ENCODE data around the gene ADCY9. TPM values are rescaled to one million over a fixed set of nuclear protein-coding genes. Genes with fewer than 3 reads are reported as not detected.
"Not testable (repeated sequence)": the region's sequence is repeated elsewhere in the genome, so short reads cannot be mapped to it uniquely, and the experiment has no call there.

ADCY9 gene
- total RNA-seq, 1 experiment from 2014 or later = 11.5 TPM

- DNase-seq (ENCODE audit: low spot score) (no peak), ATAC-seq (no peak)
- Mint-ChIP-seq H3K9me3 (no peaks in the 10 kb centered on the region), H3K27me3 (ENCODE audit: low read depth) (no peaks in the 10 kb centered on the region), H3K4me1 (no peaks in the 10 kb centered on the region), H3K4me3 (no peak overlapping the region), H3K27ac (no peak overlapping the region), H3K36me3 (no peaks in the 10 kb centered on the region)
- CTCF ChIA-PET = interaction anchor here (0.6 to 1.6 kb wide), 2 partner anchors 63 to 212 kb away, joined by 3 to 5 read pairs; no protein-coding TSS in a partner anchor
- TF ChIP-seq HMGA2 (CRISPR knock-in tag; IDR thresholded peaks at IDR 0.05) = no peak
- TF ChIP-seq, protein P1, sequence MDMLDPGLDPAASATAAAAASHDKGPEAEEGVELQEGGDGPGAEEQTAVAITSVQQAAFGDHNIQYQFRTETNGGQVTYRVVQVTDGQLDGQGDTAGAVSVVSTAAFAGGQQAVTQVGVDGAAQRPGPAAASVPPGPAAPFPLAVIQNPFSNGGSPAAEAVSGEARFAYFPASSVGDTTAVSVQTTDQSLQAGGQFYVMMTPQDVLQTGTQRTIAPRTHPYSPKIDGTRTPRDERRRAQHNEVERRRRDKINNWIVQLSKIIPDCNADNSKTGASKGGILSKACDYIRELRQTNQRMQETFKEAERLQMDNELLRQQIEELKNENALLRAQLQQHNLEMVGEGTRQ (CRISPR knock-in tag; IDR thresholded peaks at IDR 0.05) = no peak
- no peak for TF ChIP-seq TEAD1 (CRISPR knock-in tag; IDR thresholded peaks at IDR 0.05)
- TF ChIP-seq, protein P2, sequence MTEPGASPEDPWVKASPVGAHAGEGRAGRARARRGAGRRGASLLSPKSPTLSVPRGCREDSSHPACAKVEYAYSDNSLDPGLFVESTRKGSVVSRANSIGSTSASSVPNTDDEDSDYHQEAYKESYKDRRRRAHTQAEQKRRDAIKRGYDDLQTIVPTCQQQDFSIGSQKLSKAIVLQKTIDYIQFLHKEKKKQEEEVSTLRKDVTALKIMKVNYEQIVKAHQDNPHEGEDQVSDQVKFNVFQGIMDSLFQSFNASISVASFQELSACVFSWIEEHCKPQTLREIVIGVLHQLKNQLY (CRISPR knock-in tag; IDR thresholded peaks at IDR 0.05) = no peak
- no peak for TF ChIP-seq ZNF425 (CRISPR knock-in tag; conservative IDR thresholded peaks at IDR 0.05)
- POLR2A ChIA-PET = no interaction called here
Measured at GRCh38 chr16:4046221-4046620, 70.0 kb downstream of the ADCY9 start.

- H3K27me3 Mint-ChIP-seq (ENCODE audit: low read depth); H3K9me3 Mint-ChIP-seq; H3K4me1 Mint-ChIP-seq; H3K4me3 Mint-ChIP-seq; H3K36me3 Mint-ChIP-seq; DNase-seq (ENCODE audit: low spot score); ATAC-seq; H3K27ac Mint-ChIP-seq; POLR2A ChIA-PET: not testable (repeated sequence)
- CTCF ChIA-PET = interaction anchor here (0.6 to 1.6 kb wide), 5 partner anchors 59 to 313 kb away, joined by 3 to 5 read pairs (median 3); no protein-coding TSS in a partner anchor
Measured at GRCh38 chr16:4045561-4045960, 70.7 kb downstream of the ADCY9 start.

DNA sequence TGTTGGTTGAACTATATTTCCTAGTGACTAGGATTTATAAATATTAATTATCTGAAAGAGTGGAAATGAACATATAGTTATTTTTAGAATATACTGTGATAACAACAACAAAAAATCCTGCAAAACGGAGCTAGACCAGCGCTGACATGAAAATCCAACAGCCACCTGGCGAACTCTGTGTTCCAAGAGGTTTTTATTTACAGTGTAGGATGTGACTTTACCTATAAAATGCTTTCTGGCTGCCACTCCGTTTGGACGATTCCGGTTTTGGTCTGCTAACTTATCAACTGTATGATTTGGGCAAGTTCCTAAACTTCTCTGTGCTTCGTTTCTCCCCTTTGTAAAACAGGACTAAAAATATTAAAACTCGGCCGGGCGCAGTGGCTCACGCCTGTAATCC is 73.7 kb downstream of the ADCY9 start:
- TF ChIP-seq CREB1 (CRISPR knock-in tag; IDR thresholded peaks at IDR 0.05) (no peak), OVOL2 (CRISPR knock-in tag; IDR thresholded peaks at IDR 0.05; ENCODE audit: borderline replicate concordance) (no peak), GABPB1 (CRISPR knock-in tag; IDR thresholded peaks at IDR 0.05) (no peak), ZNF671 (CRISPR knock-in tag; IDR thresholded peaks at IDR 0.05) (no peak), ZNF317 (CRISPR knock-in tag; IDR thresholded peaks at IDR 0.05; ENCODE audit: borderline replicate concordance, low read depth) (no peak)
- TF ChIP-seq, protein P3, sequence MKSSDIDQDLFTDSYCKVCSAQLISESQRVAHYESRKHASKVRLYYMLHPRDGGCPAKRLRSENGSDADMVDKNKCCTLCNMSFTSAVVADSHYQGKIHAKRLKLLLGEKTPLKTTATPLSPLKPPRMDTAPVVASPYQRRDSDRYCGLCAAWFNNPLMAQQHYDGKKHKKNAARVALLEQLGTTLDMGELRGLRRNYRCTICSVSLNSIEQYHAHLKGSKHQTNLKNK (CRISPR knock-in tag; IDR thresholded peaks at IDR 0.05) = no peak
- no peaks in the 10 kb centered on the region for H3K27me3 Mint-ChIP-seq (ENCODE audit: low read depth)
- ChIA-PET POLR2A (no interaction called here), CTCF (interaction anchor here (1.4 kb wide), 1 partner anchor 60 kb away, joined by 4 read pairs; no protein-coding TSS in a partner anchor)
- no peak overlapping the region for H3K27ac Mint-ChIP-seq
- no peak for DNase-seq (ENCODE audit: low spot score)
- no peaks in the 10 kb centered on the region for H3K4me1 Mint-ChIP-seq
- no peaks in the 10 kb centered on the region for H3K9me3 Mint-ChIP-seq
- ATAC-seq = no peak
- no peak overlapping the region for H3K4me3 Mint-ChIP-seq
- H3K36me3 Mint-ChIP-seq = no peaks in the 10 kb centered on the region

DNA sequence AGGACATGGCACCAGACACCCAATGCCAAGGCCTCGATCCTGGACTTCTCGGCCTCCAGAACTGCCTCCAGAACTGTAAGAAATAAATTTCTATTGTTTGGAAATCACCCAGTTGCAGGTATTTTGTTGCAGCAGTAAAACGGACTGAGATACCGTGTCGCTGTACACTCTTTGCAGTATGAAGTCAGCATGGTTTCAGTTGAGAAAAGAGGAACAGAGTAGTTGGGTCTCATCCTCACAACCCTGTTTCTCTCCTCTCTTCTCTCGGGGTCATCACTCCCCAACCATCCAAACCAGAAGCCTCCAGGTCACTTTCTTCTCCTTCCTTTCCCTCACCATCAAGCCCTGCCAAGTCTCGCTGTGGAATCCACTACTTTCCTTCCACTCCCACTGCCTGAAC is 77.8 kb downstream of the ADCY9 start:
- H3K4me3 Mint-ChIP-seq = no peak overlapping the region
- no peaks in the 10 kb centered on the region for H3K27me3 Mint-ChIP-seq (ENCODE audit: low read depth)
- no peak for ATAC-seq
- no peaks in the 10 kb centered on the region for H3K4me1 Mint-ChIP-seq
- no peaks in the 10 kb centered on the region for H3K36me3 Mint-ChIP-seq
- H3K27ac Mint-ChIP-seq = no peak overlapping the region
- no peak for DNase-seq (ENCODE audit: low spot score)
- TF ChIP-seq GABPB1 (CRISPR knock-in tag; IDR thresholded peaks at IDR 0.05) = no peak
- TF ChIP-seq FOXP4 (CRISPR knock-in tag; IDR thresholded peaks at IDR 0.05) = no peak
- no peak for TF ChIP-seq CREM (CRISPR knock-in tag; IDR thresholded peaks at IDR 0.05)
- TF ChIP-seq, protein P4, sequence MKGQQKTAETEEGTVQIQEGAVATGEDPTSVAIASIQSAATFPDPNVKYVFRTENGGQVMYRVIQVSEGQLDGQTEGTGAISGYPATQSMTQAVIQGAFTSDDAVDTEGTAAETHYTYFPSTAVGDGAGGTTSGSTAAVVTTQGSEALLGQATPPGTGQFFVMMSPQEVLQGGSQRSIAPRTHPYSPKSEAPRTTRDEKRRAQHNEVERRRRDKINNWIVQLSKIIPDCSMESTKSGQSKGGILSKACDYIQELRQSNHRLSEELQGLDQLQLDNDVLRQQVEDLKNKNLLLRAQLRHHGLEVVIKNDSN (CRISPR knock-in tag; IDR thresholded peaks at IDR 0.05) = no peak
- ChIA-PET CTCF (no interaction called here), POLR2A (no interaction called here)
- H3K9me3 Mint-ChIP-seq = no peaks in the 10 kb centered on the region
